IPS-NIHi11 (cell line): Measurements from ENCODE around the gene USP40.
A peak's percentile ranks its signal among the peaks of the same experiment; 100 is the strongest.
"Not testable (repeated sequence)": the region's sequence is repeated elsewhere in the genome, so short reads cannot be mapped to it uniquely, and the experiment has no call there.

Experiments
- DNase-seq: peaks from one replicate; pipeline ENCODE4 v3.0.0; 2012; ENCODE audit warnings: mixed read lengths, low spot score

The USP40 gene

GRCh38 chr2:233566141-233566956, at the start of gene USP40:
Gene USP40 (minus strand): TSS chr2:233566782. CDS start chr2:233565554, 1,228 bp downstream.
- peak; percentile 90 for DNase-seq

- DNase-seq, result no peak
These were observed 44.7 kb upstream of the USP40 start for GRCh38 chr2:233611284-233611683.

- DNase-seq, result no peak
These were observed 39.1 kb upstream of the USP40 start for GRCh38 chr2:233605680-233606079.

DNA sequence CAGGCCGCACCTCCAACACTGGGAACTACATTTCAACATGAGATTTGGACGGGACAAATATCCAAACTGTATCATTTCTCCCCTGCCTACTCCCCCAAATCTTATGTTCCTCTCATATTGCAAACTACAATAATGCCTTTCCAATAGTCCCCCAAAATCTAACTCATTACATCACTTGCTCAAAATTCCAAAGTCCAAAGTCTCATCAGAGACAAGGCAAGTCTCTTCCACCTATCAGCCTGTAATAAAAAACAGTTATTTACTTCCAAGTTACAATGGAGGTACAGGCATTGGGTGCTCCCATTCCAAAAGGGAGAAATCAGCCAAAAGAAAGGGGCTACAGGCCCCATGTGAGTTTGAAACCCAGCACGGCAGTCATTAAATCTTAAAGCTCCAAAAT, 38.2 kb upstream of the USP40 start:
- DNase-seq, result no peak

GRCh38 chr2:233603520-233603919, 36.9 kb upstream of the USP40 start:
- DNase-seq, result no peak

DNA sequence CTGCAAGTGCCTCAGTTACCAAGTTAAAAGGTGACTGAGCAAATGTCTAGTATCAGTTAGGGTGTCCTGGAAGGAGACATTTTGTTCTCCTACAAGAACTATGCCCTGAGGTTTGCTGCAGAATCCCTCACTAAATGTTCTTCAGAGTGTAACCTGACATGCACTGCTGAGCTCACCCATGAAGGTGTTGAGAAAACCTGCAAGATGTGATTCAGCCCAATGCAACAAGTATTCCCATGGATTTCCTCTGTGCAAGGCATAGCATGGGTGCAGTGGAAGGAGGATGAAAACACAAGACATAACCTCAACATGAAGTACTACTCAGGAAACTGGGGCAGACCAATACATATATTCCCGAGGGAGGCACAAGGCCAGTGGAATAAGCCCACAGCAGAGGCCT, 35.5 kb upstream of the USP40 start:
- DNase-seq, result no peak

- DNase-seq, result no peak
These were observed 33.8 kb upstream of the USP40 start for GRCh38 chr2:233600386-233600785.

GRCh38 chr2:233598952-233599351, 32.4 kb upstream of the USP40 start:
- DNase-seq, result no peak

DNA sequence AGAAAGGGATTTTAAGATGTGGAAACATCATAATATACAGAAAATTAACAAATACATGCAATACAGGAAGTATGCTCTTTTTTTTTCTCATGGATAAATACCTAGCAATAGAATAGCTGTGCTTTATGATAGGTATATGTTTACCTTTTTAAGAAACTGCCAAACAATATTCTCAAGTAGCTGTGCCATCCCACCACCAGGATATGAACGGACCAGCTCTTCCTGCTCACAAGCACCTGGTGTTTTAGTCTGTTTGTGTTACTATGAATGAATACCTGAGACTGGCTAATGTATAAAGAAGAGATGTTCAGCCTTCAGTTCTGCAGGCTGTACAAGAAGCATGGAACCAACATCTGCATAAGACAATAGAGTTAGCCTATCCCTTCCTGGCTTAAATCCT, 30.9 kb upstream of the USP40 start:
- DNase-seq, result no peak

DNA sequence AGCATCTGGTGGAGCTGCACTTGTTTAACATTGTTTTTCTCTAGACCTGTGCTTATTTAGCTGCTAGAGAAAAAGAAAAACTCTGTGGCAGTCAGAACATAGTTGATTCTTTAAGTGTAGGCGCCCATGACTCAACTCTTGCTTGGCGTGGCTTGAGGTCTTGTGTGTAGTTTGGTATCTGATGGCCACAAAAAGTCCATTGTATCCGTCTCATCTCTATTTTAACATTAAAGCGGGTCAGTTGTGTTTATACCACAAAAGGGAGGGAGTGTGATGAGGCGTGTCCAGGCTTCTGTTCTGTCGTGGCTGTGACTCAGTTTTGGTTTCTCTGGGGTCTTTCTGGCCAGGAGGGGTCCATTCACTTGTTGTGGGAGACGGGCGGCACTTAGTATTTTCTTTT, 26.6 kb upstream of the USP40 start:
- DNase-seq, result no peak

DNA sequence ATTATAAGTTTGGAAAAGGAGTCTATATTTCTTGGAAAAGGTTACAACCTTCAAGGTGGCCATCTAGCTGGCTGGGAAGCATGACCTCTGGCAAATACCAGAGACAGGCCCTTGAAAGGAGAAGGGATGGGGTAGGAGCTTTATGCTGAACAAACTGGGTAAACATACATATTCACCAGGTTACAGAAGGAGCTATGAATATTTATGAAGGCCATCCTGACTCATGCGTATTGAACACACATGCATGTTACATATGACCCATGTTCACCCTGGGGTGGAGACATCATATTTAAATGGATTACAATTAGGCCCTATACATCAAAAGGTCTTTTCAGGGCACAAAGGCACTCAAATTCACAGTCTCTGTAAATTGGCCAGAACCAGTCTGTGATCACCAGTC, 26.1 kb upstream of the USP40 start:
- DNase-seq, result not testable (repeated sequence)

DNA sequence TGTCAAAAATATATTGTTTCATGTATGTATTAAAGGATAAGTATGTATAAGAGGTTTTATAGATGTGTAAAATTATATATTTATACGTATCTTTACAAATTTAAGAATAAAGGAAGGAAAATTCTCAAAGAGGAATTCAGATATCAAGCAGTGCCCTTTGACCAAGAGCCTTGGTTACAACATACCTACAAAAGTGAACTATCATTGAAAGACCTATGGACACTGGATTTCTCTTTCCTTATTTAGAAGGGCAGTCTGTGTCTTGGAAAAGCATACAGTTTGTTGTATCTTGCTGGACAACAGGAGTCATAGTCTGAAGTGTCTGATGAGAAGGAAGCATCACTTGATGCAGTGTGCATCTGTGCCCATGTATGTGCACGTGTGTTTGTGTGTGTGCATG, 21.8 kb upstream of the USP40 start:
- DNase-seq, result no peak

DNA sequence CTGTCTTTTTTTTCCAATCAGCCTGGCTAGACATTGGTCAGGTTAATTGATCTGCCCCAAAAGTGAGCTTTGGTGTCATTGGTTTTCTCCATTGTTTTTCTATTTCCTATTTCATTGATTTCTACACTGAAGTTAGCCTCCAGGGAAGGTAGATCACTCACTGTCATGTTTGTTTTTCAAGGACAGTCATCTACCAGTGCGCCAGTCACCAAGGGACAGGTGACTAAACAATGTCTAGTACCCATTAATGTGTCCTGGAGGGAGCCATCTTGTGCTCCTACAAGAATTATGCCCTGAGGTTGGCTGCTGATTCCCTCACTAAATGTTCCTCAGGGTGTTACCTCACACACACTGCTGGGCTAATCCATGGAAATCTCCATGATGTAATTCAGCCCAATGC, 17.6 kb upstream of the USP40 start:
- no peak for DNase-seq

GRCh38 chr2:233583217-233583965, 16.8 kb upstream of the USP40 start:
- DNase-seq, result not testable (repeated sequence)

- DNase-seq, result not testable (repeated sequence)
These were observed 10.8 kb upstream of the USP40 start for GRCh38 chr2:233577341-233577740.

- DNase-seq, result no peak
These were observed 5.9 kb upstream of the USP40 start for GRCh38 chr2:233572468-233572867.

GRCh38 chr2:233571462-233571861, 4.9 kb upstream of the USP40 start:
- DNase-seq, result no peak

DNA sequence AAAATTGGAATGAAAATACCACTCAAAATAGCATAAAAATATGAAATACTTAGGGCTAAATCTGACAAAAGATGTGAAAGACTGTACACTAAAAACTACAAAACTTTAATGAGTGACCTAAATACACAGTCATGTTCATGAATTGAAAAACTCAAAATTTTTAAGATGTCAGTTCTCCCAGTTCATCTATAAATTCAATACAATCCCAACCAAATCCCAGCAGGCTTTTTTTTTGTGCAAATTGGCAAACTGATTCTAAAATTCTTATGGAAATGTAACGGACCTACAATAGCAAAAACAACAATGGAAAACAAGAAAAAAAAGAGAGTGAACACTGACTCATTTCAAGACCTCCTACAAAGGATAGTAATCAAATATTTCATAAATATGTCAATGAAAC, 4.4 kb upstream of the USP40 start:
- no peak for DNase-seq

DNA sequence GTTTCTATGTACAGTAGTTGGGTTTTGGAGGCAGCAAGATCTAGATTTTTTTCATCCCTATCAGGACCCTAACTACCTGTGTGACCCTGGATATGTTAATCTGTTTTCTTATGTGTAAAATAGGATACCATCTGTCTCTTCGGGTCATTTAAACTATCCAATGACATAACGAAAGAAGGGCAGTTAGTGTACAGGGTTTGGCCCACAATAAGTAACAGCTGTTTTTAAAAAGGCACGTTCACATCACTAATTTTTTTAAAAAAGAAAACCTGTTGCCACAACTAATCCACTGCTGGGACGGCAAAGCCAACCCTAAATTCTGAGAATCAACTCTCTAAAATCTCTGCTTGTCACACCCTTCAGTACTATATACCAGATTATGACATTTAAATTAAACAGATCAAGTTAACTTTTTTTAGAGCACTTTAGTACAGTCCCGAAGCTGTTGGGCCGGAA, 869 bp downstream of the USP40 start:
- DNase-seq, result no peak

DNA sequence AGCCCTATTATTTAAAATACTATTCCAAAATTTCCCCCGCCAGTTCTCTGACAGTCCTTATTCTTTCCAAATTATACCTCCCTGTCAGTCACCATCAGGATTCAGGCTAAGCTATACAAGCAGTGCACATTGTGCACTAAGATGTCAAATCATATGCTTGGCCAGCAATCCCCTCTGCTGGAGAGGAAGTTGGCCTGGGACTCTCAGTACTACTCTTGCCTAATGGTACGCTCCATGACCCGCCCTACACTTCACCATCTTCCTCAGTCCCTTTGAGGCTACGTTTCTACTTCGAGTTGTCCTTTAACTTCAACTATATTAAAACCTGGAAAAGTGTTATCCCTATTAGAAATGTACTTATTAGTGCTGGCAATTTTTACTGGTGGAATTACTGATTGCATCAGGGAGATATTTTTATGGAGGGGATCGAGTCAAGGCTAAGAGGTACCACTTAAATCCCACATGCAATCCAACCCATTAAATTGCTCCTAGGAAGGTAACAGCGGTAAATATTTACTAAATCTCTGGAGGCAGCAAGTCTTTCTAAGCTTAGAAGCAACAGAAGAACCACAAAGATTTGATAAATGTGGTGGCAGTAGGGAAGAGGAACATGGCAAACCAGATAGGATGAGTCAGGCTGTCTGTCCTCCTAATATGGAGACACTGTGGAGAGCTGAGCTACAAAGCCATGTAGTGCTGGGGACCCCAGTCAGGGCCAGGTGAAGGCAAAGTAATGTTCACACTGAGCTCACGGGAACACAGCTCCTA, 2.7 kb downstream of the USP40 start:
- no peak for DNase-seq

DNA sequence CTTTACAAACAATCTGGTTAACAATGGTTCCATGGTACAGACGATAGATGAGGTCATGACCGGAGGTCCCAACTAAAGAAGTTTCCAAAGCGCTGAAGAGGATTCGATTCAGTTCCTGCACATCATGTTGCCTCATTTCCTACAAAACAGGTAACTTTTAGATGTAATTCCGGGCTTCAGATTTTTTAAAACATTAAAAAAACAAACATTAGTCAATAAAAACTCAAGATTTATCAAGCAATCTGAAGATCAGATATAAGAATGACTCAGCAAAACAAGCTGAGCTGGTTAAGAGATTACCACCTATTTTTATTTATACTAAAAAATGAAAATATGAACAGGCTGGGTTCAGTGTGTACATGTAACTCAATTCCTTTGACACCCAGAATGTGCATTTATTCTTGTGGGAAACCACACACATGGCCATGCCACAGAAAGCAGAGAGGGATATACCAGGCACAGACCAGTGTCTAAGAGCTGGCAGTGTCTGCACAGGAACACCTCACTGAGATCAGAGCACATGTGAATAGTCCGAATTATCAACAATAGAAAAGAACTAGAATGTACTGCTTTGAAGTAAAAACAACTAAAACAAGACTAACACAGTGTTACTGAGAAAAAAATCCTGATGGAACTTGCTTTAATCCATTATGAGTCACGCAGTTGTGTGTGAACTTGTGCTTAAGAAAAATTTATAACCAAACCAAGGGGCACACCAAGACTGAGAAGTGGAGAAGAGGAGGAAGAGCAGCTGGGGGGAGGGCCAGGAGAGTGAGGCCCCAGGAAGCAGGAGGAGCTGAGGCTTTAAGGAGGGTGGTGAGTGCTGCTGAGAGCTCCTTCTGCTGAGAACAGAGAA, 9.5 kb downstream of the USP40 start:
- no peak for DNase-seq

- DNase-seq, result no peak
These were observed 13.2 kb downstream of the USP40 start for GRCh38 chr2:233553366-233553765.
